HG03460 (cell line): ENCODE data around the gene LRRC27.

Experiments used
- ATAC-seq: cut with Tn5 transposase; IDR thresholded peaks from one replicate; pipeline ENCODE4 v1.9.1; 2021; ENCODE audit not compliant: unreplicated experiment

The LRRC27 gene

GRCh38 chr10:132410779-132411532, 79.0 kb downstream of the LRRC27 start:
- no peak for ATAC-seq

DNA sequence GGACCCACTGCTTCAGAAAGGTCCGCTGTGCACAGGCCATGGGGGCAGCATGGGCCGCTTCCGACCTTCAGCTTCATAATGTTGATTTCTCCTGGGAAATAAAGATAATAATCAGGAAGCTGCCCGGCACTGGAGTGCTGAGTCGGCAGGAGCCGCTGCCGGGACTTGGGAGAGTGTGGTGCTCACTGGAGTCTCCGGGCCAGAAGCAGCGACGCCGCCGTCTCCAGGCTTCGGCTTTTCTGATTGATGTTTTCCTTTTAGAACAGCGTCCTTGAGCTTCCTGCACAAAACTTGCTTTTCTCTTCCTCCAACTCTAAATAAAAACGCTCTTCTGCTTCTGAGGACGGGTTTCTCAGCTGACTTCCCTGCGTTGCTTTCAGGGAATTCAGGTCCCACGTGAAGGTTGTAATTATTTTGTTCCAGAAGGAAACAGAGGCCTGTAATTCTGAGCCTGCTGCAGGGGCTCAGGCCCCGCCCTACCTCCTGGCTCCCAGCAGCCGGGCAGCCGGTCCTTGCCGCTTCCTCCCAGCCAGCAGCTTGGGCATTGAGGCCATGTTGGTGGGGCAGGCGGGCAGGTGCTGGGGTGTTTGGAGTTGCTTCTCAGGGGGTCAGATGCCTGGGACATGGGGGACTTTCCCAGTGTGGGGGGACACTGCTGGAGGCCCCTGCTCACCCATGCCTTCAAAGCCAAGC, 79.7 kb downstream of the LRRC27 start:
- ATAC-seq = no peak

DNA sequence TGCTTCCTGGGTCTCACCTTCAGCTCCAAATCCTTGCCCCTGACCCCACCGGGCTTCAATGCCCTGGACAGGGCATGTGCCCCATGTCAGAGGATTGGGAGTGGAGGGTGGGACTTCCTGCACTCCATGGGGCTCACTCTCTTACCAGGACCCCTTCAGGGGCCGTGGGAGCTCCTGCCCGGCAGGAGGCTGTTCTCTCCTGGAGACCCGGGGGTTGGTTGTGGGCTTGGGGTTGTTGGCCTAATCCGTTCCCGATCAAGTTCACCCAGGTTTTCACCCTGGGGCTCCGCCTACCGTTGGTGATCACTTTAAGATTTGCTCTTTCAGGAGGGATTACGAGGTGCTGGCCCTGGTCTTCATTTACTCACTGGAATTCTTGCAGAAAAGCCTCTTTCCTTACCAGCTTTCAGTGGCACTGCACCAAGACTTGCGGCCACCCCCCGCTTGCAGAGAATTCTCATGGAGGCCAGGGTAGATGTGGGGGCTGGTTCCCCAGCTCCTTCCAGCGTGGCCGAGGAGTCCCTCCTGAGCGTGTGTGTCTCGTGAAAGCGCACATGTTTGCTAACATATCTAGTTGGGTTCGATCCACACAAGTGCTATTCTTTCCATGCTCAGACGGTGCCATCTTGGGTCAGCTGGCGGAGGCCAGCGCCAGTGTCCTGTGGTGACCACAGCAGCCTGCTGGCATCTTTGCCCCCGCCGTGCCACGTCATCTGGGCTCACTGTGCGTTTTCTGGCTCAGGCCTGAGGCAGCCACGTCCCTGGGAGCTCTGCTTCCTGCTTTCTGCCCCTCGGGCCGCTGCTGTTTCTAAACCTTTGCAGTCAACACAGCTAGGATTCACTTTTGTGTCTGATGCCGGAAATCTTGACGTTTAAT, 80.6 kb downstream of the LRRC27 start:
- ATAC-seq = no peak

DNA sequence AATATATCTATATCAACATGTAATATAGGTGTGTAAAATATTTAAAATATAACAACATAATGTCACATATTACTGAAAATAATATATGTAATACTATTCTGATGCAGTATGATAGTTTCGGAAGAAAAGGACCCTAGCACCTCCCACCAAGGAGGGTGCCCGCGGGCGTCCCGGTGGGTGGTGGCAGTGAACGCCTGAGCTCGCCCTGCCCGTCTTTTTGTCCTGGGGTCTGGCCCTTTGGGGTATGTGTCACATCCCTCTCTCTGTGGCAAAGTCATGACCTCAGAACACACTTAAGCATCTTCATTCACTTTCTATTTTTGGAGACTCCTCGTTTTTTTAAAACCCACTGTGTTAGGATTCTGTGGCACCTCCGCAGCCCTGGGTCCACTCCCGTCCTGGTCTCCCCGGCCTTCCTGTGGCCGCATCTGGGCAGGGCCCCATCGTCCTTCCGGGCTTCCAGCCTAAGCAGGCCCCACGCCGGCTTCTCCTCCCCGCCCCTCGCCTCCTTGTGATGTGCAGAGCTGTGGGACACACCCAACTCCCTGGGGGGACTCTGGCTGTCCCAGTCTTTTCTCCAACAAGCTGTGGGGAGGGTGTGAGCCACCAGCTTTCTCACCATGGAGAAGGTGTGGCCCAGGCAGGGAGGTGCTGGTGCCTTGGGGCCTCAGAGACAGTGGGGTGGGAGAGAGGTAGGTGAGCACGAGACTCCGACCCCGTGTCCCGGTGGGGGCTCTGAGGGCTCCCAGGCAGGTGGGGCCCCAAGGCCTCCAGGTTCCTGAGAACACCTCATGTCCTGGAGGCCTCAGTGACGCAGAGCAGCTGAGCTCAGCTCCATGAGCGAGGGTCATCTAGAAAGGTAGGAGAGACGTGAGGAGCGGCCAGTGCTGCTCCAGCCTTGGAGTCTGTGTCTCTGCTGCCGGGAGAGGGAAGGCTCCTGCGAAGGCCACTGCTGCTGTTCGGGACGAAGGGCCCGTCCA, 81.5 kb downstream of the LRRC27 start:
- ATAC-seq = no peak

GRCh38 chr10:132414402-132415016, 82.5 kb downstream of the LRRC27 start:
- ATAC-seq = no peak

GRCh38 chr10:132415255-132415654, 83.3 kb downstream of the LRRC27 start:
- no peak for ATAC-seq

DNA sequence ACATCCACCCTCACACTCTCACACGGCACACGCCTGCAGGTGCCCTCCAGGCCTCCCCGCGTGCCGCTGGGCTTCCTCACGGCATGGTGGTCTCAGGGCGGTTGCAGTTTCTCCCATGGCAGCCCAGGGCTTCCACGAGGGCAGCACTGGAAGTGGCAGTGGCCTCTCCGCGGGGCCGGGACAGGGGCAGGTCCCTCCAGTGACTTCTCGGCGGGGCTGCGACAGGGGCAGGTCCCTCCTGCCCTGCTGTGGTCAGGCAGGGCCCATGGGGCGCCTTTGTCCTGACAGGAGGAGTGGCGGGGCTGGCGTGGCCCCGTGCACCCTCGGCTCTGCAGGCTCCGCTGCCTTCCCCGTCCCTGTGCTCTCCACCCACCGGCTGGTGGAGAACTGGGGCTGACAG, 84.0 kb downstream of the LRRC27 start:
- ATAC-seq = no peak

DNA sequence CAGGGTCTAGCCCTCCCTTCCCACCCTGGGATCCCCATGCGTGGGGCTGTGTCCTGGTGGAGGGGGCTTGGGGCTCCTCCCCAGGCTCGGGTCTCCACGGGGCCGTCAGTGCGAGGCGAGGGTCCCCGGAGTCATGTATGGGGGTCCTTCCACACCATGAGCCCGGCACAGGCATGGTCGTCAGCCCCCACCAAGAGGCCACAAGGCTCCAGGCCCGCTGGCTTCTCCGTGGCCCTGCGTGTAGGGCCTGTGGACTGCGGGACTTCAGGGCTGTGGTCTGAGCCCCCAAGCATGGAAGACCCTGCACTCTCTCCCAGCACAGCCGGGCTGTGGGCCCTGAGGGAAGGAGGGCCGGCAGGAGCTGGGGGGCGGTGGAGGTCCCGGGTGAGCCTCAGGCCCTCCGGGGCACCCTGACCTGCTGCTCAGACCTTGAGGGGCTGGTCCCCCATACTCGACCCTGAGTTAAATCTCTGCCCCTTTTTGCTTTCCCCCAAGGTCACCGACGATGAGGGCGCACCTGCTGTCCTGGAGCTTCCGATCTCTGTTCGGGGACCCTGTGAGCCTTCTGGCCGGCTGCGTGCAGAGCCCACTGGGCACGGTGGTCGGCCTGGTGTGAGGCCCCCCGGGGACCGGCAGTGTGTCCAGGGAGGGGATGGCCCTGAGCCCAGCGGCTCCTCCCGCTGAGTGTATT, 84.7 kb downstream of the LRRC27 start:
- no peak for ATAC-seq

DNA sequence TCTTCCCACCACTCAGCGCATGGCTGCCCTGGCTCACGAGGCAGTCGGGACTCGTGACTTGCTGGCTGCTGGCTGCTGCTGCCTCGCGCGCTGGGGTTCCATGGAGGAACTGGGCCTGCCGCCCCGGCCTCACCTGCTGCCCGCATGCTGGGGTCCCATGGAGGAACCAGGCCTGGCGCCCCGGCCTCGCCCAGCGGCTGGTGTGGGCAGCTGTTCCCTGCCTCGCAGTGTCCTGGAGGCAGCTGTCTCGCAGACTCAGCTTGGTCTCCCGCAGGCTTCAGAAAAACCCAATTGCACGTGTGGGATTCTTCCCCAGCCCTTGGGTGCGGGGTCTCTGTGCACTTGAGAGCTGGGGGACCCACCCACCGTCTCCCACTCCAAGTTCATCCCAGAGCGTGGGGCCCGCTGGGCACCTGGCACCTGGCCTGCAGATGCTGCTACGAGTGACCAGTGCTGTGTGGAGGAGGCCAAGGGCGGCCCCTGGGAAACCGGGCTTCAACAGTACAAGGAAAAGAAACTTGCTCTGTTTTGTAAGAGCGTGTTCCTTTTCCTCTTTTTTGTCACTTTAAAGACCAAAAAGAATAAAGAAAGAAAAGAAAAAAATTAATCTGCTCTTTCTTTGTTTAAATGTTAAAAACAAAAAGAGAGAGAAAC, 85.4 kb downstream of the LRRC27 start:
- no peak for ATAC-seq

- no peak for ATAC-seq
Measured at GRCh38 chr10:132417957-132418441, 86.0 kb downstream of the LRRC27 start.

GRCh38 chr10:132418527-132419416, 86.8 kb downstream of the LRRC27 start:
- no peak for ATAC-seq

GRCh38 chr10:132419538-132420468, 87.8 kb downstream of the LRRC27 start:
- no peak for ATAC-seq

DNA sequence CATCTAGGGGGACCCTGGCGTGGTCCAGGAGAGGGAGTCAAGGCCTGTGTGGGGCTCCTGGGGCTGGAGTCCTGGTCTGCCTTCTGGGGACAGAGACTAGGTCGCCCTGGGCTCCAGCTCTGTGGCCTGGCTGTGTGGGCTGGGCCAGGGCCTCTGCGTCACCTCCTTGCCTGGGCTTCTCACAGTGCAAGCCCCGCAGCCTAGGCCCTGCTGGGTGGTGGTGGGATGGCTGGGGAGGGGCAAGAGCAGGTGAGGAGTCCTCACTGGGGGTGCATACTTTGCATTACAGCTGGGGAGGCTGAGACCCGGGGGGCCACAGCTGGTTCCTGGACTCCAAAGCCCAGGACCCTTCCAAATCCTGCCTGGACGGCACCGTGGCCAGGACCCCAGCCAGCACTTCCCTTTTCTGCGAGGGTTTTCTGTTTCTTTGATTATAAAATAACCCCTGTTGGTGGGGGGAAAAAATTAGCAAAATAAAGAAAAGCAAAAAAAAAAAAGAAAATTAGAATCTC, 88.5 kb downstream of the LRRC27 start:
- no peak for ATAC-seq

DNA sequence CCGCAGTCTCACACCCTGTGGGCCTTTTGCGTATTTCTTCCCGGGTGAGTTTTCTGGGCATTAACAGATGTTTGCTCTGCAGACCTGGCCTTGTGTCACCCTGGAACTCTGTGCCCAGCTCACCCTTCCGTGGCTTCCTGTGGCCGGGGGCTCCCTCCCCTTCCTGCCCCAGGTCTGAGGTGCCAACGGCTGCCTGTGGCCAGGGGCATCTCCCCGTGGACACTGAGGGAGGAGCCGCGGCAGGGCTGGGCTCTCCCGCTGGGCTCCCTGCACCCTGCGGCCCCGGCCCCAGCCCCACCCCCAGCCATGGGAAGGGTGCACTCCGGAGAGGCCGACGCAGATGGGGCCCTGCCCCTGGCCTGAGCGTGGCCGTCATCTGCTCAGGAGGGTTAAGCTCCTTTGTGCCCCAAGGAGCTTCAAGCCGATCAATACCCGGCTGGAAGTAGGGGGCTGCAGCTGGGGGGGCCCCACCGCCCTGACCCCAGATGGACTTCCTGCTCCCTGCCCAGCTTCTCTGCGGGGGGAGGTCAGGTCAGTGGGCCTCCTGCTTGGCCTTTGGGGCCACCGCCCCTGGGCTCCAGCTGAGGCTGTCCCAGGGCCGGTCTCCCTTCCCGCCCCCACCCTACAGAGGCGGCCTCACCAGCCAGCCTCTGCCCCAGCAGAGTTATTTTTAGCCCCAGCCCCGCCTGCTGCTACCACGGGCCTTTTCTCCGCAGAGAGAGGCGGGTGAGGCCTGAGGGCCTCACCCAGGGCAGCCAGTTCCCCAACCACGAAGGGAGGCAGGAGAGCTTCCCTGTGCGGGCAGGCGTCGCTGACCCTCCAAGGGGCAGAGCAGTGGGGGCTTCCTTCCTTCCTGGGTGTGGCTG, 89.2 kb downstream of the LRRC27 start:
- ATAC-seq = peak; percentile 42
